G401 (cell line): ENCODE measurements around the gene LRRC41. TPM values are rescaled to one million over a fixed set of nuclear protein-coding genes. Genes with fewer than 3 reads are reported as not detected.
A peak's percentile ranks its signal among the peaks of the same experiment; 100 is the strongest.
"Not testable (repeated sequence)": the region's sequence is repeated elsewhere in the genome, so short reads cannot be mapped to it uniquely, and the experiment has no call there.

ENCODE experiments used
- DNase-seq: peaks from one replicate; pipeline ENCODE4 v3.0.0-alpha.2; 2015; ENCODE audit warnings: low spot score
- in situ Hi-C: cut with HindIII; loops from 2 replicates; pipeline ENCODE4 v1.10.0; 2016; ENCODE audit warnings: low sequenced_read_pairs, mixed read lengths
- total RNA-seq: library from RNA; depleted of rRNA; stranded (reverse); fragments of >200 nt; shearing (Covaris generic); gene quantifications from 2 replicates; pipeline ENCODE4 v1.2.3, GENCODE V29; 2014

Gene LRRC41
- total RNA-seq, 1 experiment from 2014 or later = 99.1 TPM

- DNase-seq, in situ Hi-C loops: not testable (repeated sequence)
These were observed 26.4 kb upstream of the LRRC41 start for GRCh38 chr1:46329807-46330206.

GRCh38 chr1:46328182-46328581 is 24.8 kb upstream of the LRRC41 start:
- DNase-seq, in situ Hi-C loops: not testable (repeated sequence)

- in situ Hi-C loops, DNase-seq: not testable (repeated sequence)
These were observed 22.1 kb upstream of the LRRC41 start for GRCh38 chr1:46325285-46326076.

GRCh38 chr1:46322191-46322590 is 18.8 kb upstream of the LRRC41 start:
- DNase-seq, in situ Hi-C loops: not testable (repeated sequence)

GRCh38 chr1:46319960-46320914 is 16.8 kb upstream of the LRRC41 start:
- in situ Hi-C loops, DNase-seq: not testable (repeated sequence)

GRCh38 chr1:46319301-46319700 is 15.9 kb upstream of the LRRC41 start:
- in situ Hi-C loops, DNase-seq: not testable (repeated sequence)

- no peak for DNase-seq
- in situ Hi-C loops = no loop called here
These were observed 13.9 kb upstream of the LRRC41 start for GRCh38 chr1:46317323-46317722.

GRCh38 chr1:46315669-46316403 is 12.4 kb upstream of the LRRC41 start:
- in situ Hi-C loops = no loop called here
- no peak for DNase-seq

GRCh38 chr1:46310321-46310720 is 6.9 kb upstream of the LRRC41 start:
- no peak for DNase-seq
- in situ Hi-C loops = no loop called here

GRCh38 chr1:46309401-46310159 is 6.2 kb upstream of the LRRC41 start:
- in situ Hi-C loops = no loop called here
- no peak for DNase-seq

- no peak for DNase-seq
- in situ Hi-C loops = no loop called here
These were observed 2.7 kb upstream of the LRRC41 start for GRCh38 chr1:46306159-46306530.

- in situ Hi-C loops = no loop called here
- DNase-seq = no peak
These were observed 483 bp upstream of the LRRC41 start for GRCh38 chr1:46303872-46304326.

GRCh38 chr1:46302641-46303037 is 777 bp downstream of the LRRC41 start:
- no peak for DNase-seq
- in situ Hi-C loops = no loop called here

- in situ Hi-C loops = no loop called here
- peak; percentile 27 for DNase-seq
These were observed 1.4 kb downstream of the LRRC41 start for GRCh38 chr1:46301808-46302640.

GRCh38 chr1:46301406-46301807 is 2.0 kb downstream of the LRRC41 start:
- DNase-seq = no peak
- in situ Hi-C loops = no loop called here

- in situ Hi-C loops = no loop called here
- DNase-seq = no peak
These were observed 2.6 kb downstream of the LRRC41 start for GRCh38 chr1:46300673-46301405.

GRCh38 chr1:46298387-46298786 is 5.0 kb downstream of the LRRC41 start:
- in situ Hi-C loops = no loop called here
- no peak for DNase-seq
